GM06990 (cell line): ENCODE measurements around the gene NOX5.

Source experiments
- DNase-seq: peaks from one replicate; pipeline ENCODE4 v3.0.0-alpha.2; 2011; ENCODE audit not compliant: insufficient read length; ENCODE audit errors: extremely low read depth
- H3K27me3 ChIP-seq: replicated peaks from 2 replicates; pipeline ENCODE4 v1.6.0; 2011; ENCODE audit warnings: low read length; ENCODE audit not compliant: control insufficient read depth, insufficient read depth
- H3K36me3 ChIP-seq: 2 replicates; pipeline ENCODE4 v1.5.1; 2011; ENCODE audit warnings: low read length; ENCODE audit not compliant: control insufficient read depth, insufficient read depth
- H3K4me3 ChIP-seq: replicated peaks from 2 replicates; pipeline ENCODE4 v1.5.1; 2011; ENCODE audit warnings: low read depth, mild to moderate bottlenecking, control low read depth, low read length
- CTCF ChIP-seq: IDR thresholded peaks from 2 replicates; pipeline ENCODE4 v1.5.1; 2011; ENCODE audit warnings: low read length, control low read depth, mild to moderate bottlenecking, inconsistent platforms; ENCODE audit not compliant: insufficient read depth, poor library complexity, severe bottlenecking

The NOX5 gene

GRCh38 chr15:69009341-69009740, 5.2 kb upstream of the NOX5 start:
- DNase-seq: no peak
- no peak overlapping the region for H3K4me3 ChIP-seq
- no peak for TF ChIP-seq CTCF
- no peaks in the 10 kb centered on the region for H3K36me3 ChIP-seq
- H3K27me3 ChIP-seq: no peaks in the 10 kb centered on the region

- TF ChIP-seq CTCF: no peak
- Histone ChIP-seq H3K27me3 (no peaks in the 10 kb centered on the region), H3K4me3 (no peak overlapping the region), H3K36me3 (no peaks in the 10 kb centered on the region)
- no peak for DNase-seq
Observed at GRCh38 chr15:69011641-69012040, 2.9 kb upstream of the NOX5 start.

- no peak for TF ChIP-seq CTCF
- no peak for DNase-seq
- no peaks in the 10 kb centered on the region for H3K36me3 ChIP-seq
- no peak overlapping the region for H3K4me3 ChIP-seq
- H3K27me3 ChIP-seq: no peaks in the 10 kb centered on the region
Observed at GRCh38 chr15:69012761-69013364, 1.6 kb upstream of the NOX5 start.

GRCh38 chr15:69013726-69014406, 629 bp upstream of the NOX5 start:
- no peaks in the 10 kb centered on the region for H3K36me3 ChIP-seq
- H3K4me3 ChIP-seq: no peak overlapping the region
- TF ChIP-seq CTCF: no peak
- DNase-seq: no peak
- H3K27me3 ChIP-seq: no peaks in the 10 kb centered on the region

GRCh38 chr15:69015591-69015990, 1.1 kb downstream of the NOX5 start:
- TF ChIP-seq CTCF: no peak
- no peak for DNase-seq
- no peak overlapping the region for H3K4me3 ChIP-seq

More at GRCh38 chr15:69015591-69015990, 1.1 kb downstream of the NOX5 start:
- H3K27me3 ChIP-seq: no peaks in the 10 kb centered on the region
- no peaks in the 10 kb centered on the region for H3K36me3 ChIP-seq
